Measurements from ENCODE around the gene SPI1.

The SPI1 gene

DNA sequence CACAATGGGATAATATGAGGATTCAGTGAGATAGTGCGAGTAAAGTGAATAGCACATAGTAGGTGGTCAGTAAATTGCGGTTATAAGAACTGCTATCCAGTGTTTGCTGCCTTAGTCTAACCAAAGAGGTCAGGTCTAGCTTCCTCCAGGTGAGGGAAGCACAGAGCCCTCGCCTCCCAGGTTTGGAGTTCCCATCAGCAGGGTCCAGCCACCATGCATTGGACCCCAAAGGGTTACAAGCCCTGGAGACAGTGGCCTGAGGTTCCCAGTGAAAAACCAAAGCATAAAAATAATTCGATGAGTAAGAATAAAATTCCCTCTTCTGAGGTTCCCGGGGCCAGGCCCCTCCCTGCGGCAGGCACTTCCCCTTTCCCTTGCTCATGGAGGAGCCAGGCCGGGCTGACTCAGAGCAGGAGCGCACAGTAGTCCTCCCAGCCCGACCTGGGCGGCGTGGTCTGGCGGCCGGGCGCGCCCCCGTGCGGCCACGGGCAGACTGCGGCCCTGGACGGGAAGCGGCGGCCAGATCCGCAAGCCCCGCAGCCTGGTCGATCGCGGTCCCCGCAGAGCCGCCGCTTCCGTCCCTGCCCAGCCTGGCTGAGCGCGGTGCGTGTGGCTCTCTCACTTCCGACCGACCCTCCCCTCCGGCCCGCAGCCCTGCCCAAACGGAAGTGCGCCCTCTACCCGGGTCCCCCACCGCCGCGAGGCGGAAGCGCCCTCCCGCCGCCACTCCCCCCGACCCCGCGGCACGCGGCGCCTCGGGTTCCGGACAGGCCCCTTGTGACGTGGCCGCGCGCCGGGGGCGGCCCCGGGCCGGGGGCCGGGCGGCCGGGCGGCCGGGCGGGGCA lies 29.6 kb upstream of the SPI1 start, which contains the start of gene SLC39A13:
TSS of gene SLC39A13 (plus strand) at position 845 of the 845 bp plus-strand sequence. CDS start 1,505 bp downstream, outside the sequence.
- peak within 1 kb of the TSS; percentile 74 for H3K4me3 ChIP-seq (ENCODE audit: low read depth, low read length)

GRCh38 chr11:47406896-47407745 lies 28.8 kb upstream of the SPI1 start:
- H3K4me3 ChIP-seq (ENCODE audit: low read depth, low read length): peak overlapping the region; percentile 70

DNA sequence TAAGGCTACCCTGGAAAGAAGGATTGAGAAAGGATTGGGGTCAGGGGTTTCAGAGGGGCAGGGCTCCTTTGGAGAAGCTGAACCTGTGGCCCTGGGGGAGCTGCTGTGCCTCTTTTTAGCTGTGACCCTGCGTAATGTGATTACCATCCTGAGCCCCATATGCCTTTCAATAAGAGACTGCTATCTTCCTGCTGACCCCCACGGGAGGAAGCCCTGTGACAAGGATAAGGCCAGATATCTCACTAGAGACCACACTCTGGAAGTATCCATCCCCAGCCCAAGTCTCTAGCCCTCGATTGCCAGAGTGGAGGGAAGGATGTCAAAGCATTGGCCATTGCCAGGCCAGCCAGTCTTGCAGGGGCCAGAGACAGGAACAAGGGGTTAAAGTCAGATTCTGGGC lies 25.2 kb upstream of the SPI1 start:
- H3K4me3 ChIP-seq (ENCODE audit: low read depth, low read length): no peak overlapping the region

DNA sequence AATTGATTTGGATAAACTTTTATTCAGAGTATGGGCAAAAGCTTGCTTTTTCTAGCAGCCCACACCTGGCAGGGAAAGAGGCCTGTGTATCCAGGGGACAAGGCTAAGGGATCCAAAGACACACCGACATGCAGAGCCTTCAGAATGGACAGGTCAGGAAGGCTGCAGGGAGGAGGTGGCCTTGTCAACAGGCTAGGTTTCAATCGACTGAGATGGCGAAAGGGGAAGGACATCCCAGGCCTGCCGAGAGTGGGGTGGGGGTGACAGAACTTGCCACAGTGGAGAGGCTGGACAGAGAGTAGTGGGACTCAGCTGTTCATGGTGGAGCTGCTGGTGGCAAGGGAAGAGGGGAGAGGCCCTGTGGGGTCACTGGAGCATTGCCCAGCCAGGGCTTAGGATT lies 24.8 kb upstream of the SPI1 start:
- H3K4me3 ChIP-seq (ENCODE audit: low read depth, low read length): no peak overlapping the region

DNA sequence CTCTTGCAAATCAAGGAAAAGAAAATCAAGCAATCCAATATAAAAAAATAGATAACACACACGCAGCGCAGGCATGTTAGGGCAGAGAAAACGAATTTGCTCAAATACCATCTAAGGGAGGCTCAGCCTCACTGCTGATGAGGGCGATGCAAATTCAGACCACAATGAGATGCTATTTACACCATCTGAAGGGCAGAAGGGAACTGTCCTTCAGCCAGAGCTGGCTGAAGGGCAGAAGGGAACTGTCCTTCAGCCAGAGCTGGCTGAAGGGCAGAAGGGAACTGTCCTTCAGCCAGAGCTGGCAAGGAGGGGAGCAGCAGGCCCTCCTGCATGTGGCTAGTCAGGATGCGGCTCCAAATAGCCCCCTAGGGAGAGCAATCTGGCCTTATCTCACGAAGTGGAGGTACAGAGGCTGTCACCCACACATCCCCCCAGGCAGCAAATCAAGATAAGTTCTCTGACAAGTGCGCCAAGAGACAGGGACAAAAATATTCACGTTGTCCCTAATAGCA lies 22.5 kb upstream of the SPI1 start:
- peak overlapping the region; percentile 30 for H3K4me3 ChIP-seq (ENCODE audit: low read depth, low read length)

GRCh38 chr11:47399860-47400767 lies 21.8 kb upstream of the SPI1 start:
- peak overlapping the region; percentile 37 for H3K4me3 ChIP-seq (ENCODE audit: low read depth, low read length)

DNA sequence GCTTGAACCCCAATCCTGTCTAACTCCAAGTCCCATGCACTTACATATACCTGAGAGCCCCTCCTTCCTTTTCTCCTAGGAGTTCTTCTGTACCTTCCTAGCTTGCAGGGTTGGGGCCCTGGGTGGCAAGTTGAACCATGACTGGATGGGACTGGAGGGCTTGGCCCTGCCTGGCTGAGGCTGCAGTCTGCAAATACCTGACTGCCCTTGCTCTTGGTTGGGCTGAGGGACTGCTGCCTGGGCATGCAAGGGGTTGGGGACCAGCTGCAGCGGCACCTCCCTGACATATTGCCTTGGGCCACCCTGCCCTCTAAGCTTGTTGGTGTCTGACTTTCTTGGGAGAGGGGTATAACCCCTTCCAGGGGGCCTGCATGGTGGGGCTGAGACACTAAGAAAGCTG lies 20.2 kb upstream of the SPI1 start:
- H3K4me3 ChIP-seq (ENCODE audit: low read depth, low read length): no peak overlapping the region

DNA sequence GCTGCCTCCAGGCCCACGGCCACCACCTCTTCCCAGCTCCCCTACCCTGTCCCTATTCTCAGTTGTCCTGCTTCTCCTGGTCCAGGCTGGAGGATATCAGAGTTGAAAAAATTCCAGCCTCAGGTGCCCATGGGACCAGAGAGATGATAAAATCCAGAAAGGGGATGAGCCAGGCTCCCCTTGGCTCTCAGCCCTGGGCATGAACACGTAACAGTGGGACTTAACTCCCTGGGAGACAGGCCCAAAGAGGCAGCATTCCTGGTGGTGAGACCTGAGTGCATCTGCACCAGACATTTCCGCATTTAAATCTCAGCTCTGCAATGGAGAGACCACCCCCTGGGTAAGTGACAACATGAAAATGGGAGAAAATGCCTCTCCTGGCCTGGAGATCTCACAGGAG lies 19.7 kb upstream of the SPI1 start:
- no peak overlapping the region for H3K4me3 ChIP-seq (ENCODE audit: low read depth, low read length)

DNA sequence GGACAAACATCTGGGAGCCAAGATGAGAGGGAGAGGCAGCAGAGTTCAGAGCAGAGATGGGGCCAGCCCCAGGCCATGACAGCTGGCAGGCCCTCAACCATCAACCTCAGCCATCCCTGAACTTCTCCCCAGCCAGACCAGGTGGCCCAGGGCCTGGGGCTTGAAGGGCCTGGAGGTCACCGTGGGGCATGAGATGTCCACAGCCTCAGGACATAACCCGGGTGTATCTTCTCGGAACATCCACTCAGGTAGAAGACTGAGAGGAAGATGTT lies 17.6 kb upstream of the SPI1 start:
- no peak overlapping the region for H3K4me3 ChIP-seq (ENCODE audit: low read depth, low read length)

DNA sequence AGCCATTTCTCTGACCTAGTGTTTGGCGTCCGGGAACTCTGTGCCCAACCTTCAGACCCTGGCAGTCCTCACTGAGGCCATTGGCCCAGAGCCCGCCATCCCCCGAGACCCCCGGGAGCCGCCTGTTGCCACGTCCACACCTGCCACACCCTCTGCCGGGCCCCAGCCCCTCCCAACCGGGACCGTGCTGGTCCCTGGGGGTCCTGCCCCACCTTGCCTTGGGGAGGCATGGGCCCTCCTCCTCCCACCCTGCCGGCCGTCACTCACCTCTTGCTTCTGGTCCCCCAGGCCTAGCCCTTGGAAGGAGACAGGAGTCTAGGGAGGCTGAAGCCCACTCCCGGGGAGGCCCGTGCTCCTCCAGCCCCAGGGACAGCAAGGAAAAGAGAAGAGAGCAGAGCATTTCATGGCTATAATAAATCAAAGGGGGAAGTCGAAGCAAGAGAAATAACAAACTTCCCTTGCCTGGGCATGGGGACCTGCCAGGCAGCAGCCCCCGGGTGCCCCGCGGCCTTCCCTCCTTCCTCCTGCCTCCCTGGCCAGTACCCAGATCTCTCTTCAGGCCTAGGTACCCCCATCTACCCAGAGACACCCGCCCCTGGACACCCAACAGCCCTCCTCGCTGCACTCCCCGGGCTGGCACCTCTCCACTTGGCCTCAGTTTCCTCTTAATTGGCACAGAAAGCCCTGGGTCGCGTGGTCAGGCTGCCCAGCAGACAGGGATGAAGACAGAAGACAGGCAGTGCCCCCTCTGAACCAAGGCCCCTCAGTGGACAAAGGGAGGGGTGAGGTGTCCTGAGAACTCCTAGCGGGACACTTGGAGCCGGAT lies 17.1 kb upstream of the SPI1 start:
- no peak overlapping the region for H3K4me3 ChIP-seq (ENCODE audit: low read depth, low read length)

- no peak overlapping the region for H3K4me3 ChIP-seq (ENCODE audit: low read depth, low read length)
Observed at GRCh38 chr11:47394322-47395222, 16.2 kb upstream of the SPI1 start.

GRCh38 chr11:47394050-47394321 lies 15.6 kb upstream of the SPI1 start:
- H3K4me3 ChIP-seq (ENCODE audit: low read depth, low read length): no peak overlapping the region

DNA sequence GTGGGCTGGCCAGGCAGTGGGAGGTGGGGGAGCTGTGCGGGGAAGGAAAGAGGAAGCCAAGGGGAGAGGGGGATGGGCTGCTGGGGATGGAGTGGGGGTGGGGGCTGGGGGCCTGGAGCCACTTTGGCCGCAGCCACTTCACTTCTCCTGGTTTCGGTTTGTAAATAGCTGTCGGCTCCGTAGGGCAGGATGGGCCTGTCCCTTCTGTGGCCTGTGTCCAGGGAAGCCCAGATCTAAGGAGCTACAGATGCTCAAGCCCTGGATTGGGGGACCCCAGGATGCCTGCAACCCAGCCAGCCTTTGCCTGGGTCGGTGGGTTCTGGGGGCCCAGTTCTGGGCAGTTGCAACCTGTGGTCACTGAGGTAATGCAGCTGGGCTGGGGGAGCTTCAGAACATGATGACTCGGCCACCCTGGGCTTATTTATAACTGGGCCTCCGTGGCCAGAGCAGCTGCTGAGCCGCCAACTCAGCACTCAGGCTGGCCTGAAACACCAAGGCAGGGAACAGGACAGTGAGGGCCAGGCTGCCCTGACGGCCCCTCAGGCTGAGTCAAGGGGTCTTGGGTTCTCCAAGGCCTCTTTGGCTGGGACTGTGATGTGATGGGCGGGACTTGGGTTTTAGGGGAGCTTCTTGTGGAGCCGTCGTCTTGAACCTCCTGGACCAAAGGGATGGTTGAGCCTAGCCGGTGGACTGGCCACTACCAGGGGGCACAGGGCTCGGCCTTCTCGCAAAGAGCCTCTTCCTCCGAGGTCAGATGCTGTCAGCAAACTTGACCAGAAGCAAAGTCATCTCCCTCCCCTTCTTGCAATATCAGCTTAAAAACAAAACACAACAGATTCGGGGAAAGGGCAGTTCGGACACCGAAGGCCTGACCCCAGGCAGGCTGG lies 15.1 kb upstream of the SPI1 start:
- no peak overlapping the region for H3K4me3 ChIP-seq (ENCODE audit: low read depth, low read length)

DNA sequence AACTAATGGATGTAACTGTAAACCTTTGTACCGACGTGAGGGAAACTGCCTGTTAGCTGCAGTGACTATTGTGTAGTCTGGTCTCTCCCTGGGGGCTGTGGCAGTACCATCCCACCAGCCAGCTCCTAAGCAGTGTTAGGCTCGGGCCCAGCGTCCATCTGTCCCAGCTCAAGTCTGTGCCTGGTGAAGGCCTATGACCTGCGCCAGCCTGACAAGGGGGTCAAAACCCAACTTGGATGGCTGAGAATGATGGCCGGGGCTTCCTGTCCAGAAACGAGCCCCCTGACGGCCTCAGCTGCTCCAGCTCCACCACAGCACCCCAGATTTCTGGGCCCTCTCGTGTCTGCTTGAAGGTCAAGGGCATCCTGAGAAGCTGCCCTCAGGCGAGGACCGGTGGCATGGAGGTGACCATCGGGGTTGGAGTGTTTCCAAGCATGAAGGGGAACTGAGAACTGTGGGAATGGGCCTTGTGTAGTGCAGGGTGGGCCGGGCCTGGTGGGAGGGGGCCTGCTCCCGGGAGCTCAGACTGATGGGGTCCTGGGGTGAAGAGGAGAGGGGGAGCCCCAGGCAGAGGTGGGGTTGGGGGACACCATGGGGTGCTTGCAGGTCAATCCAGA lies 14.3 kb upstream of the SPI1 start:
- no peak overlapping the region for H3K4me3 ChIP-seq (ENCODE audit: low read depth, low read length)

DNA sequence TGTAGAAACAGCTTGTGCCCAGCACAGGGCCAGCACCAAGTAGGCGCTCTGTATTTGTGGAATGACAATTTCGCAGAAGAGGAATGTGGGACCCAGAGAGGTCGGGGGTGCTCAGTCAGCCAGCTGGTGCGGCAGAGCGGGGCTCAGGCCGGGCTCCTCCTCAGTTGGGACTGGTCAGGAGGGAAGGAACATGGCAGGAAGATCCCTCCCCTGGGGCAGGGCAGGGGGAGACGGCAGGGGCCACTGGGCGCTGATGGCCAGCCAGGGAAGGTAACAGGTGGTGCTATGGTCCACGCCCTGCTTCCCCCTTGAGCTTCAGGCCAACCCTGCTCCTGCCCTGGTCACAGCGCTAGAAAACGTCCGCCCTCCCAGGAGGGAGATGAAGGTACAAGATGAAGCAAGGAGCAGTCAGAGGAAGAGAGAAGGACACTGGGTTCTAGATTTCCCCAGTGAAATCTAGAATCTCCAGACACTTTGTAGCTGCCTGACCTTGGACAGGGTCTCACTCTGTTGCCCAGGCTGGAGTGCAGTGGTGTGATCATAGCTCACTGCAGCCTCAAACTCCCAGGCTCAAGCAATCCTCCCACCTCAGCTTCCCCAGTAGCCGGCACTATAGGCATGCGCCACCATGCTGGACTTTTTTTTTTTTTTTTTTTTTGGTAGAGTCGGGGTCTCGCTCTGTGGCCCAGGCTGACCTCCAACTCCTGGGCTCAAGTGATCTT lies 13.5 kb upstream of the SPI1 start:
- H3K4me3 ChIP-seq (ENCODE audit: low read depth, low read length): no peak overlapping the region

GRCh38 chr11:47391077-47391583 lies 12.8 kb upstream of the SPI1 start:
- H3K4me3 ChIP-seq (ENCODE audit: low read depth, low read length): no peak overlapping the region

GRCh38 chr11:47390422-47390760 lies 12.0 kb upstream of the SPI1 start:
- H3K4me3 ChIP-seq (ENCODE audit: low read depth, low read length): no peak overlapping the region
